ENCODE data around the gene TOGARAM2.
"Not testable (repeated sequence)": the region's sequence is repeated elsewhere in the genome, so short reads cannot be mapped to it uniquely, and the experiment has no call there.

The TOGARAM2 gene

GRCh38 chr2:28977176-28977875, 3.8 kb upstream of the TOGARAM2 start:
- DNase-seq = no peak

- DNase-seq = not testable (repeated sequence)
Measured at GRCh38 chr2:28978001-28978400, 3.1 kb upstream of the TOGARAM2 start.

- no peak for DNase-seq
Measured at GRCh38 chr2:28978606-28979005, 2.5 kb upstream of the TOGARAM2 start.

GRCh38 chr2:28979041-28979440, 2.1 kb upstream of the TOGARAM2 start:
- no peak for DNase-seq

- no peak for DNase-seq
Measured at GRCh38 chr2:28979576-28980366, 1.3 kb upstream of the TOGARAM2 start.

- DNase-seq = no peak
Measured at GRCh38 chr2:28980368-28981015, 606 bp upstream of the TOGARAM2 start.

GRCh38 chr2:28981620-28982376, 700 bp downstream of the TOGARAM2 start:
- DNase-seq = no peak

GRCh38 chr2:28982381-28982950, 1.4 kb downstream of the TOGARAM2 start:
- no peak for DNase-seq

- no peak for DNase-seq
Measured at GRCh38 chr2:28986429-28986828, 5.3 kb downstream of the TOGARAM2 start.

- DNase-seq = no peak
Measured at GRCh38 chr2:28989973-28990372, 8.9 kb downstream of the TOGARAM2 start.

- DNase-seq = no peak
Measured at GRCh38 chr2:28990445-28990844, 9.3 kb downstream of the TOGARAM2 start.

- no peak for DNase-seq
Measured at GRCh38 chr2:28991021-28991420, 9.9 kb downstream of the TOGARAM2 start.

GRCh38 chr2:28991460-28991859, 10.4 kb downstream of the TOGARAM2 start:
- DNase-seq = no peak

GRCh38 chr2:28993206-28993960, 12.3 kb downstream of the TOGARAM2 start:
- DNase-seq = no peak

GRCh38 chr2:28994074-28994473, 13.0 kb downstream of the TOGARAM2 start:
- DNase-seq = no peak

- no peak for DNase-seq
Measured at GRCh38 chr2:28994679-28995078, 13.6 kb downstream of the TOGARAM2 start.

GRCh38 chr2:28995765-28996750, 15.0 kb downstream of the TOGARAM2 start:
- DNase-seq = no peak

GRCh38 chr2:28997237-28997846, 16.2 kb downstream of the TOGARAM2 start:
- no peak for DNase-seq

GRCh38 chr2:28997847-28998735, 17.0 kb downstream of the TOGARAM2 start:
- no peak for DNase-seq
